HEK293 (cell line): Measurements from ENCODE around the gene EFCAB8.

Source experiments
- CTCF ChIA-PET: fragments of 350-600 bp; formaldehyde crosslinking; extraction: SDS; loops from one replicate; lab custom pipeline; 2021; ENCODE audit warnings: antibody characterized with exemption; lab: Yijun Ruan, JAX
- POLR2A ChIA-PET: fragments of 300-600 bp; formaldehyde crosslinking; extraction: SDS; loops from one replicate; lab custom pipeline; 2020; ENCODE audit warnings: antibody characterized with exemption, inconsistent platforms; lab: Yijun Ruan, JAX
- H3K27ac ChIP-seq: fragments of 200-500 bp; sonication (Bioruptor generic); 2 replicates; pipeline ENCODE4 v1.5.1; 2014; ENCODE audit warnings: low read depth, low read length, control low read depth, inconsistent platforms; ENCODE audit errors: extremely low read depth
- H3K36me3 ChIP-seq, 2 experiments: fragments of 200-500 bp in 1 of 2; sonication (Bioruptor generic) in 1 of 2; 1 replicate in 1 of 2; 2 replicates in 1 of 2; pipeline ENCODE4 v1.5.1; 2014 to 2017; ENCODE audit warnings: inconsistent platforms in 2 of 2, low read length in 2 of 2; ENCODE audit not compliant: control insufficient read depth in 2 of 2, insufficient read depth in 1 of 2
- H3K4me1 ChIP-seq: fragments of 200-500 bp; sonication (Bioruptor generic); 2 replicates; pipeline ENCODE4 v1.5.1; 2014; ENCODE audit warnings: mild to moderate bottlenecking, low read length, inconsistent platforms; ENCODE audit not compliant: control insufficient read depth, insufficient read depth
- H3K4me3 ChIP-seq: 2 replicates; pipeline ENCODE4 v1.5.1; 2011; ENCODE audit warnings: low read depth, mild to moderate bottlenecking, control low read depth, low read length, moderate library complexity
- H3K9me3 ChIP-seq: fragments of 200-500 bp; sonication (Bioruptor generic); 2 replicates; pipeline ENCODE4 v1.5.1; 2014; ENCODE audit warnings: low read depth, low read length, inconsistent platforms; ENCODE audit not compliant: control insufficient read depth, insufficient read depth
- INSM2 ChIP-seq: fragments of 450-650 bp; formaldehyde crosslinking; IDR thresholded peaks from 2 replicates; pipeline ENCODE4 v1.5.1; 2016; ENCODE audit warnings: missing biosample characterization, missing genetic modification characterization
- KLF1 ChIP-seq: fragments of 450-650 bp; formaldehyde crosslinking; IDR thresholded peaks from 2 replicates; pipeline ENCODE4 v1.5.1; 2016; ENCODE audit warnings: missing biosample characterization, missing genetic modification characterization
- REST ChIP-seq: fragments of 450-650 bp; formaldehyde crosslinking; IDR thresholded peaks from 2 replicates; pipeline ENCODE4 v1.5.1; 2016; ENCODE audit warnings: missing biosample characterization, missing genetic modification characterization
- ZBTB8A ChIP-seq: fragments of 450-650 bp; formaldehyde crosslinking; IDR thresholded peaks from 2 replicates; pipeline ENCODE4 v1.5.1; 2016; ENCODE audit warnings: missing biosample characterization, missing genetic modification characterization
- ZNF10 ChIP-seq: fragments of 450-650 bp; formaldehyde crosslinking; IDR thresholded peaks from 2 replicates; pipeline ENCODE4 v1.5.1; 2017; ENCODE audit warnings: missing biosample characterization, missing genetic modification characterization
- ZNF239 ChIP-seq: fragments of 450-650 bp; formaldehyde crosslinking; IDR thresholded peaks from 2 replicates; pipeline ENCODE4 v1.5.1; 2016; ENCODE audit warnings: missing biosample characterization, missing genetic modification characterization
- ZNF274 ChIP-seq, 2 experiments: fragments of 200-500 bp in 1 of 2; fragments of 450-650 bp in 1 of 2; sonication (Bioruptor generic) in 1 of 2; formaldehyde crosslinking in 1 of 2; IDR thresholded peaks; 2 replicates each; pipeline versions ENCODE4 v1.5.1 to v1.6.1; 2014 to 2016; ENCODE audit warnings: borderline replicate concordance in 1 of 2, inconsistent platforms in 1 of 2, low read length in 1 of 2, missing biosample characterization in 1 of 2, missing genetic modification characterization in 1 of 2
- ZNF324 ChIP-seq: fragments of 450-650 bp; formaldehyde crosslinking; IDR thresholded peaks from 2 replicates; pipeline ENCODE4 v1.5.1; 2016; ENCODE audit warnings: missing biosample characterization, missing genetic modification characterization
- ZNF398 ChIP-seq: fragments of 450-650 bp; formaldehyde crosslinking; IDR thresholded peaks from 2 replicates; pipeline ENCODE4 v1.5.1; 2017; ENCODE audit warnings: missing biosample characterization, missing genetic modification characterization
- ZNF510 ChIP-seq: fragments of 450-650 bp; formaldehyde crosslinking; IDR thresholded peaks from 2 replicates; pipeline ENCODE4 v1.5.1; 2018; ENCODE audit warnings: mild to moderate bottlenecking, missing genetic modification characterization, missing biosample characterization; ENCODE audit not compliant: insufficient replicate concordance
- ZNF530 ChIP-seq: fragments of 450-650 bp; formaldehyde crosslinking; IDR thresholded peaks from 2 replicates; pipeline ENCODE4 v1.5.1; 2016; ENCODE audit warnings: low read depth, missing biosample characterization, missing genetic modification characterization
- ZNF621 ChIP-seq: fragments of 450-650 bp; formaldehyde crosslinking; IDR thresholded peaks from 2 replicates; pipeline ENCODE4 v1.5.1; 2017; ENCODE audit warnings: missing biosample characterization, missing genetic modification characterization
- ZNF76 ChIP-seq: fragments of 450-650 bp; formaldehyde crosslinking; IDR thresholded peaks from 2 replicates; pipeline ENCODE4; 2016; ENCODE audit warnings: low read depth, missing biosample characterization, missing genetic modification characterization, borderline replicate concordance
- TF ChIP-seq, protein P1 (sequence below): fragments of 450-650 bp; formaldehyde crosslinking; IDR thresholded peaks from 2 replicates; pipeline ENCODE4 v1.5.1; 2016; ENCODE audit warnings: missing biosample characterization, missing genetic modification characterization
- TF ChIP-seq, protein P2 (sequence below): fragments of 450-650 bp; formaldehyde crosslinking; IDR thresholded peaks from 2 replicates; pipeline ENCODE4 v1.5.1; 2016; ENCODE audit warnings: missing biosample characterization, missing genetic modification characterization, low read depth

Gene EFCAB8

GRCh38 chr20:32841174-32841573 lies 17.5 kb upstream of the EFCAB8 start:
- H3K27ac ChIP-seq = no peak overlapping the region
- TF ChIP-seq ZNF274 (IDR thresholded peaks at IDR 0.05; ENCODE audit: low read length) (no peak), ZNF274 (tag by site-specific recombination; IDR thresholded peaks at IDR 0.05; ENCODE audit: borderline replicate concordance) (no peak), INSM2 (no peak), ZNF398 (tag by site-specific recombination) (no peak), ZBTB8A (tag by site-specific recombination) (no peak), ZNF530 (no peak), ZNF621 (tag by site-specific recombination) (no peak), ZNF510 (tag by site-specific recombination) (no peak)
- TF ChIP-seq, protein P1, sequence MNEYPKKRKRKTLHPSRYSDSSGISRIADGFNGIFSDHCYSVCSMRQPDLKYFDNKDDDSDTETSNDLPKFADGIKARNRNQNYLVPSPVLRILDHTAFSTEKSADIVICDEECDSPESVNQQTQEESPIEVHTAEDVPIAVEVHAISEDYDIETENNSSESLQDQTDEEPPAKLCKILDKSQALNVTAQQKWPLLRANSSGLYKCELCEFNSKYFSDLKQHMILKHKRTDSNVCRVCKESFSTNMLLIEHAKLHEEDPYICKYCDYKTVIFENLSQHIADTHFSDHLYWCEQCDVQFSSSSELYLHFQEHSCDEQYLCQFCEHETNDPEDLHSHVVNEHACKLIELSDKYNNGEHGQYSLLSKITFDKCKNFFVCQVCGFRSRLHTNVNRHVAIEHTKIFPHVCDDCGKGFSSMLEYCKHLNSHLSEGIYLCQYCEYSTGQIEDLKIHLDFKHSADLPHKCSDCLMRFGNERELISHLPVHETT (tag by site-specific recombination) = no peak
- TF ChIP-seq, all 188 proteins: peak for 0
- no peak overlapping the region for H3K4me3 ChIP-seq
- no peaks in the 10 kb centered on the region for H3K4me1 ChIP-seq
- H3K9me3 ChIP-seq = no peaks in the 10 kb centered on the region
- POLR2A ChIA-PET = interaction anchor here (1.6 kb wide), 1 partner anchor 22 kb away, joined by 5 read pairs; the partner anchor contains the start of gene MAPRE1
- CTCF ChIA-PET = interaction anchor here (0.6 to 0.7 kb wide), 2 partner anchors 12 to 51 kb away, joined by 3 to 7 read pairs; no protein-coding TSS in a partner anchor
- peaks cover 37 to 89% of the 10 kb centered on the region in 2 experiments for H3K36me3 ChIP-seq

DNA sequence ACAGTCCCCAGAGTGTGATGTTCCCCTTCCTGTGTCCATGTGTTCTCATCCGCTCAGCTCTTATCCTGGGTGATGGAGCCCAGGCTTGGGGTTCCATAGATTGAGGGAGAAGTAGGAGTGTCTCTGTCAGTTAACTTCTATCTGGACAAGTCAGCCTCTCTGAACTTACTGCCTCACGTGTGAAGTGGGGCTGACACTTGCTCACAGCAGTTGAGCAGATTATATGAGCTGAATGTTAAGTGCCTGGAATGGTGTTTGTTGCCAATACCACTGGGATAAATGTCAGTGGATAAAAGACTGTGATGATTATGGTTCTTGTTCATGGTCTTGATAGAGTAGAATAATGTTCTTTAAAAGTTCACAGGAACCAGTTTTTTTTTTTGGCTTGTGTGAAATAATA lies 17.1 kb upstream of the EFCAB8 start:
- POLR2A ChIA-PET = interaction anchor here (1.6 kb wide), 1 partner anchor 22 kb away, joined by 5 read pairs; the partner anchor contains the start of gene MAPRE1

More for the DNA sequence above, 17.1 kb upstream of the EFCAB8 start:
- Histone ChIP-seq H3K27ac (no peak overlapping the region), H3K4me3 (no peak overlapping the region), H3K9me3 (no peaks in the 10 kb centered on the region), H3K36me3 (peaks cover 32 to 89% of the 10 kb centered on the region in 2 experiments), H3K4me1 (no peaks in the 10 kb centered on the region)
- CTCF ChIA-PET = interaction anchor here (0.5 to 0.7 kb wide), 3 partner anchors 12 to 51 kb away, joined by 3 to 7 read pairs (median 3); no protein-coding TSS in a partner anchor
- TF ChIP-seq ZNF10 (tag by site-specific recombination) = no peak
- TF ChIP-seq ZNF324 (tag by site-specific recombination) = no peak
- no peak for TF ChIP-seq REST (tag by site-specific recombination)
- TF ChIP-seq ZNF76 (tag by site-specific recombination) = no peak
- TF ChIP-seq ZNF239 (tag by site-specific recombination) = no peak
- TF ChIP-seq, protein P2, sequence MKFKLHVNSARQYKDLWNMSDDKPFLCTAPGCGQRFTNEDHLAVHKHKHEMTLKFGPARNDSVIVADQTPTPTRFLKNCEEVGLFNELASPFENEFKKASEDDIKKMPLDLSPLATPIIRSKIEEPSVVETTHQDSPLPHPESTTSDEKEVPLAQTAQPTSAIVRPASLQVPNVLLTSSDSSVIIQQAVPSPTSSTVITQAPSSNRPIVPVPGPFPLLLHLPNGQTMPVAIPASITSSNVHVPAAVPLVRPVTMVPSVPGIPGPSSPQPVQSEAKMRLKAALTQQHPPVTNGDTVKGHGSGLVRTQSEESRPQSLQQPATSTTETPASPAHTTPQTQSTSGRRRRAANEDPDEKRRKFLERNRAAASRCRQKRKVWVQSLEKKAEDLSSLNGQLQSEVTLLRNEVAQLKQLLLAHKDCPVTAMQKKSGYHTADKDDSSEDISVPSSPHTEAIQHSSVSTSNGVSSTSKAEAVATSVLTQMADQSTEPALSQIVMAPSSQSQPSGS (tag by site-specific recombination) = no peak
- TF ChIP-seq KLF1 = no peak
